ENCODE data around the gene NKD2.

The NKD2 gene

GRCh38 chr5:1001406-1002270 lies 7.0 kb upstream of the NKD2 start:
- no peak for DNase-seq

GRCh38 chr5:1002271-1002546 lies 6.4 kb upstream of the NKD2 start:
- no peak for DNase-seq

GRCh38 chr5:1002836-1003235 lies 5.8 kb upstream of the NKD2 start:
- no peak for DNase-seq

GRCh38 chr5:1003296-1003937 lies 5.2 kb upstream of the NKD2 start:
- DNase-seq, result no peak

- DNase-seq, result no peak
Measured at GRCh38 chr5:1004461-1005248, 3.9 kb upstream of the NKD2 start.

GRCh38 chr5:1005249-1005851 lies 3.3 kb upstream of the NKD2 start:
- DNase-seq, result no peak

- no peak for DNase-seq
Measured at GRCh38 chr5:1005904-1006655, 2.5 kb upstream of the NKD2 start.

- no peak for DNase-seq
Measured at GRCh38 chr5:1006656-1007071, 1.9 kb upstream of the NKD2 start.

GRCh38 chr5:1007221-1007680 lies 1.4 kb upstream of the NKD2 start:
- no peak for DNase-seq

- no peak for DNase-seq
Measured at GRCh38 chr5:1007681-1008450, 736 bp upstream of the NKD2 start.

- no peak for DNase-seq
Measured at GRCh38 chr5:1009359-1010180, 968 bp downstream of the NKD2 start.

- DNase-seq, result no peak
Measured at GRCh38 chr5:1010181-1010510, 1.5 kb downstream of the NKD2 start.

GRCh38 chr5:1010641-1011046 lies 2.0 kb downstream of the NKD2 start:
- DNase-seq, result no peak

- DNase-seq, result no peak
Measured at GRCh38 chr5:1011226-1011631, 2.6 kb downstream of the NKD2 start.

- no peak for DNase-seq
Measured at GRCh38 chr5:1011741-1012312, 3.2 kb downstream of the NKD2 start.

GRCh38 chr5:1012313-1012841 lies 3.8 kb downstream of the NKD2 start:
- no peak for DNase-seq

GRCh38 chr5:1012900-1013237 lies 4.3 kb downstream of the NKD2 start:
- DNase-seq, result no peak

- no peak for DNase-seq
Measured at GRCh38 chr5:1013238-1013947, 4.8 kb downstream of the NKD2 start.

GRCh38 chr5:1013948-1014301 lies 5.3 kb downstream of the NKD2 start:
- no peak for DNase-seq

GRCh38 chr5:1014346-1014745 lies 5.7 kb downstream of the NKD2 start:
- DNase-seq, result no peak

Measured in T1000 (cell line).